ENCODE data around the gene ESPL1. TPM values are rescaled to one million over a fixed set of nuclear protein-coding genes. Genes with fewer than 3 reads are reported as not detected.
A peak's percentile ranks its signal among the peaks of the same experiment; 100 is the strongest.

The ESPL1 gene
- total and polyA plus RNA-seq, 2 of the 13 experiments (the other 11 are each of a cell fraction or from before 2014, with no cell fraction given): 5.8 to 11.5 TPM

- TF ChIP-seq ZBTB46 (CRISPR knock-in tag; IDR thresholded peaks at IDR 0.05; ENCODE audit: borderline replicate concordance): peak; percentile 80; the same call in 1 of the 2 replicates
- no peak for TF ChIP-seq ZNF672 (CRISPR knock-in tag; IDR thresholded peaks at IDR 0.05)
- TF ChIP-seq PTBP1 (IDR thresholded peaks at IDR 0.05; ENCODE audit: low read depth, low read length, poor library complexity, severe bottlenecking): no peak
- TF ChIP-seq MYPOP (CRISPR knock-in tag; IDR thresholded peaks at IDR 0.05): 0 out of 2 replicates have a peak, but pooled peaks have one; percentile 64
- peak; percentile 70; the same call in 1 of the 2 replicates for TF ChIP-seq ZSCAN21 (CRISPR knock-in tag; IDR thresholded peaks at IDR 0.05; ENCODE audit: borderline replicate concordance)
- peak; percentile 60 for TF ChIP-seq ZBTB20 (CRISPR knock-in tag; IDR thresholded peaks at IDR 0.05; ENCODE audit: borderline replicate concordance, low read depth)
- no peak for TF ChIP-seq NR0B2 (CRISPR knock-in tag; IDR thresholded peaks at IDR 0.05)
- no peak for TF ChIP-seq MBD4 (IDR thresholded peaks at IDR 0.05; ENCODE audit: borderline replicate concordance, low read length)
- TF ChIP-seq NR3C1 (CRISPR knock-in tag; IDR thresholded peaks at IDR 0.05): no peak
- peak; percentile 57 for TF ChIP-seq MED8 (CRISPR knock-in tag; IDR thresholded peaks at IDR 0.05; ENCODE audit: insufficient replicate concordance)
- no peak; the same call in 1 of the 2 replicates for TF ChIP-seq SMAD1 (CRISPR knock-in tag; IDR thresholded peaks at IDR 0.05; ENCODE audit: borderline replicate concordance, low read depth)
- 0 out of 2 replicates have a peak, but pooled peaks have one; percentile 14 for TF ChIP-seq MLX (CRISPR knock-in tag; IDR thresholded peaks at IDR 0.05)
- TF ChIP-seq ZNF713 (CRISPR knock-in tag; IDR thresholded peaks at IDR 0.05): no peak
- TF ChIP-seq FOXC1 (CRISPR knock-in tag; IDR thresholded peaks at IDR 0.05; ENCODE audit: borderline replicate concordance): peak; percentile 70; the same call in 1 of the 2 replicates
- TF ChIP-seq SP2 (CRISPR knock-in tag; IDR thresholded peaks at IDR 0.05): peak; percentile 70
- no peak; the same call in 1 of the 2 replicates for TF ChIP-seq ZNF558 (CRISPR knock-in tag; IDR thresholded peaks at IDR 0.05; ENCODE audit: borderline replicate concordance)
- TF ChIP-seq ZNF136 (CRISPR knock-in tag; IDR thresholded peaks at IDR 0.05; ENCODE audit: low read depth): no peak
- no peak for TF ChIP-seq E2F2 (CRISPR knock-in tag; IDR thresholded peaks at IDR 0.05; ENCODE audit: borderline replicate concordance)
- TF ChIP-seq NPAS2 (CRISPR knock-in tag; IDR thresholded peaks at IDR 0.05; ENCODE audit: borderline replicate concordance): no peak
- TF ChIP-seq ZNF33B (CRISPR knock-in tag; IDR thresholded peaks at IDR 0.05): no peak
- peak; percentile 84; the same call in 1 of the 2 replicates for TF ChIP-seq ZNF274 (CRISPR knock-in tag; IDR thresholded peaks at IDR 0.05)
- no peak for TF ChIP-seq ZC3H4 (CRISPR knock-in tag; IDR thresholded peaks at IDR 0.05; ENCODE audit: borderline replicate concordance)
- peak; percentile 81 for TF ChIP-seq ZNF547 (CRISPR knock-in tag; IDR thresholded peaks at IDR 0.05)
- peak; percentile 23; the same call in 1 of the 2 replicates for TF ChIP-seq ZNF256 (CRISPR knock-in tag; conservative IDR thresholded peaks at IDR 0.05)
Observed at GRCh38 chr12:53299454-53300180, 31.5 kb downstream of the ESPL1 start, which contains the start of gene MYG1 (continued).

Data from HepG2 (cell line).